Activated CD4-positive, alpha-beta T cell treated with anti-CD3 and anti-CD28 coated beads, Interleukin-2, Interleukin-6, amounts not matched to agents 100 ng/mL and 50 ng/mL, durations not matched to agents 16 hours and 8 hours (primary cell): ENCODE measurements around the gene SHROOM1.

ENCODE experiments used
- DNase-seq: peaks from one replicate; pipeline ENCODE4 v3.0.0-alpha.2; 2020

Gene SHROOM1

DNA sequence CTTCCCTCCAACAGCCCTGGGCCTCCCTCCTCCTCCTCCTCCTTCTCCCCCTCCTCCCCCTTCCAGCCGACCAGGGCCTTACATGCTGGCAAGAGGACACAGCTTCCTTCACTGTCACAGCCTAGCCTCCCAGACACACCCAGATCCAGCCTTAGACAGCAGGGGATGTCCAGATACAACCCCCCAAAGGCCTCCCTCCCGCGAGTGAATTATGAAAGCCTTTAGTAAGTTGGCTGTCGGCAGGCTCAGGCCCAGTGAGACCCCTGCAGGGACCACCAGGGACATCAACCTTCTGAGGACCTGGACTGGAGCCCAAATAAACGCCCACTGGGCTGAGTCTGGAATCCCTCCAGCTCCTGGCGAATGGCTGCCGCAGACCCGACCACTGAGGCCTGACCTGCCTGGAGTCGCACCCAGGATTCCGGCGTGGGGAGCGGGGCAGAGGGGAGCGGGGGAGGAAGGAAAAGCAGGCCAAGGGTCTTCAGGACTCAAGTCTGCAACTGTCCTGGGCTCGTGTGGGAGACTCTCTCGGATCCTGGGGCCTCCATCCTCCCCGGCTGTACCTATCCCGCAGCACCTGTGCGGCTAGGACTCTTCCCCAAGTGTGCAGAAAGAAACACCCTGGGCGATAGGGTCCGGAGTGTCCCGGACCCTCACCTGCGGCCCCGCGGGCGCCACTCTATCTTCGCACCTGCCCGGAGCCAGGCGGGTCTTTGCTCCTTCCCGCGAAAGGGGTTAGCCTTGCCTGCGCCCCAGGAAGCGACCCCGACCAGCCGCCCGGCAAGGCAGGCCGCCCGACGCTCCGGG, 54.1 kb downstream of the SHROOM1 start:
- DNase-seq: no peak

DNA sequence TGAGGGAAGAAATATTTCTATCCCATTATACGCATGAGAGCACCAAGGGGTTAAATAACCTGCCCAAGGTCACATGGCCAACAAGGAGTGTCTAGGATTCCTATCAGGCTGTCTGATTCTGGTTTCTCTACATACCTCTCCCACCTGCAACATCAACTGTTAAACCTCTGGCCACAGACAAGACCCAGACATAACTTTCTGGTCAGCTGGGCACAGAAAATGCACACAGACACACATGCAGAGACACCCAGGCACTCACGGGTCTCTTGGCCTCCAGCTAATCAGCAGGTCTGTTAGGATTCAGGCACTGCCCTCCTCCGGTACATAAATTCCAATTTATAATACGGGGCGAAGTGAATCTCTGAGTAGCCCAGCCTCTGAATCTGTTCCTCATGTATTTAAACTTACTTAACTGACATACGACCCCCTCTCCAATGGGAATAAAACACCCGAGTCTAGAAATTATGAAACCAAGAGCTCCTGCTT, 54.9 kb downstream of the SHROOM1 start:
- no peak for DNase-seq

DNA sequence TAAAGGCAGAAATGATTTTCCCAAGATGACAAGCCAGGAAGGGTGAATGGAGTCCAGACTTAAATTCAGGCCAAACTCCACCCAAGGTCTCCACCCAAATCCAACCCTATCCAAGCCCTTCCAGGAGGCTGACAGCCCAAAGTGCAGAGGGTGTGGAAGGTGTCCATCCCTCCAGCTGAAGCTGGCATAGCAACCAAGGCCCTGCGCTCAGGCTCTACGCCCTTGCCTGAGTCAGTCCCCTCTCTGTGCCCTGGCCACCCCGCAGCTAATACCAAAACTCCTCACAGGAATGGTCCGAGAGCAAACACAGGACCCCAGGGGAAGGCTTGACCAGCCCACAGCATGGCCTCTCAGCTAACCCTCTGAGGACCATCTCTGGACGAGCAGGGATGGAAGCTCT, 55.6 kb downstream of the SHROOM1 start:
- DNase-seq: no peak

DNA sequence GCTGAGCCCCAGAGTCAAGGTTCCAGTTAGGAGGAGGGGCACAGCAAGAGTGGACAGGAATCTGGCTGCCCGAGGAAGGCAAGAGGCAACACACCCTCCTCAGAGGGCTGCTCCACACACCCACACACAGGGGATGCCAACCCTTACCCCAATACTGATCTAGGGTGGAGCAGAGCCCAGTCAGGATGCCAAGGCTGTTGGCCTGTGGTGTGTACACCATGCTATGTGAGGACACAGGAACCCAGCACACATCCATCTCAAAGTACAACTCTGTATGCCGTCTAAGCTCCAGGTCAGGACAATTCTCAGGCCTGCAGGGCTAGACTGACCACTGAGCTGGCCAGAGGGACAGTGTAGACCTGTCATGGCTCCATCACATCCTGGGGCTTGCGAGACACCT, 56.0 kb downstream of the SHROOM1 start:
- no peak for DNase-seq

DNA sequence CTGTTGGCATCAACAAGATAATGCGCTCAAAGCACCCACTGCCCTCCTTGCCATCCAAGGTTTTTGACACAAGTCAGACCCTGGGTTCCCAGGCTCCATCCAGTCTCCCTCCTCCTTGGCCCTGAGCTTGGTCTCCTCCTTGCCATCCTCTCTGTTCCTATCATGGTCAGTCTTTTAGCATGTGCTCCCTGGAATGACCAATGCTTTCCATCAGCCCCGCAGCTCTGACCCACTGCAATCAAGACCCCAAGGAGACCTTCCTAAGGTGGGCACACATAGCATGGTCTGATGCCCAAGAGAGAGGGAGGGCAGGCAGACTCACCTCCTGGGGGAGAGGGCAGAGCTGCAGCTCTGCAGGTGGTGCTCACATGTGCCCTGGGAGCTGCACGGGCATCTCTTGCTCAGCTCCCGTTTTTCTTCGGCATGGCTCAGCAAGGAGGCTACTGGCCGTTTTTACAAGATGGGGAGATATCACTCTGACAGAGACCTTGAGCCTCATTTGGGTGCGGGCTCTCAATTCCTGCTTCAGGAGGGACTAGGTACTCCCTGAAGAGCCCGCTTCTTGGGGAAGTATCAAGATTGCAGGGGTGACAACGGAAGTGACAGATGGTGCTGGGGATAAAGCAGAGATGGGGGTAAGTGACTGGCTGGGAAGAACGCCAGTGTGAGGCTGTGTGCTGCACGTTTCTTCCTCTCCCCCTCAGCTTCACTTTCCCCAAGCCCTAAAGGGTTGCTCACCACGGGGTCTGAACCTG, 56.7 kb downstream of the SHROOM1 start:
- DNase-seq: no peak

DNA sequence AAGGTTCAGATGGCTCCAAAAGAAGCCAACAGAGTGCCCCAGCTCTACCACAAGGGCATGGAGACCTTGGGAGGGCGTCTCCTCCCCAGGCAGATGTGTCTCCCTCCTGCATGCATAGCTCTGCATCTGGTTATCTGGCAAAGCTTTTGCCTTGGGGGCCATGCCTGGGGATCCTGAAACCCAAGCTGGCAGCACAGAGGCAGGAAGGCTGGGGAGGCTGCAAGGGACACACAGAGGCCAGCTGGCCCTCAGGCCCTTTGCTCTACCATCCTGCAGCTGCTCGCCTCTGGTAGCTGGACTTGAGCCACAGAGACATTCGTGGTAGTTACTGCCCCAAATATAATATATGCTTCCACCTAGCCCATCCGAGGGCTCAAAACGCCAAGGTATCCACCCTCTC, 57.3 kb downstream of the SHROOM1 start:
- no peak for DNase-seq

DNA sequence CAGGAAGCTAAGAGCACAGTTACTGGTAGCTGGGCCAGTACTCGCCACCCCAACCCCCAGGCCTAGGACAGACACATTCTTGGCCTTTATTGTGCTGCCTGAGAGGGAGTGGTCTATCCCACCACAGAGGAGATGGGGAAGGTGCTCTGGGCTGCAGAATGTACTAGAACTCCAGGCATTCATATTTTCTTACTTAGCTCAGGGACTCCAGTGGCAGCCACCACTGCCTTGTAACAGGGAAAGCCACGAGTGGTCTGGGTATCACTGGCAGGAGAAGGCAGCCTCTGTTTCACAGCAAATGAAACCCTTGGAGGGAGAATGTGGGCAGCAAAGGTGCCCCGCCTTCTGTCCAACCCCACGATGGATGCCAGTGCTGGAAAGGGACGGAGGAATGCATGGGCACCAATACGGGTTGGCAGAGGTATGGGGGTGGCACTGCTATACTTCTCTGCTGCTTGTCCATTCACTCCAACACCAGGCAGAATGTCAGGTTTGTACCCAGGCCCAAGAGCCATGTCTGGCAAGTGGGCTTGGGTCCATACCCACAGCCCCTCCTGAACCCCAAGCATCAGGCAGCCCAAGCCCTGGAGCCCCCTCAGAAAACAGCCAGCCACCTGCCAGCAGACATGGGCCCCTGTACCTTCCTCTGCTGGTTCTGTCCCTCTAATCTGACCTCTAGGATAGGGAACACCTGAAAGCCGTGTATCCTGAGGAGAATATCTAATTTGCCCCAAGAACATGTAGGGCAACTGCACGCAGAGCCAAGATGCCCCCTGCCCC, 58.0 kb downstream of the SHROOM1 start:
- no peak for DNase-seq
